Thyroid gland (tissue), 4 donors: ENCODE results near the gene SORT1. TPM values are rescaled to one million over a fixed set of nuclear protein-coding genes. Genes with fewer than 3 reads are reported as not detected.

Source experiments
- DNase-seq, 2 donors: peaks; one replicate each; pipeline ENCODE4 v3.0.0-alpha.2; 2019
- H3K27ac ChIP-seq, 3 donors: fragments of 200-600 bp; sonication (generic); 1 replicate in 2 of 3; 2 replicates in 1 of 3; pipeline ENCODE4 v1.5.1; 2016 to 2019; ENCODE audit warnings: mild to moderate bottlenecking in 1 of 3, moderate library complexity in 1 of 3
- H3K27me3 ChIP-seq: fragments of 200-600 bp; sonication (generic); one replicate; pipeline ENCODE4 v1.5.1; 2019
- H3K36me3 ChIP-seq, 2 donors: fragments of 200-600 bp; sonication (generic); one replicate each; pipeline ENCODE4 v1.5.1; 2016 to 2019
- H3K4me1 ChIP-seq, 2 donors: fragments of 200-600 bp; sonication (generic); one replicate each; pipeline ENCODE4 v1.5.1; 2017 to 2019
- H3K4me3 ChIP-seq, 3 donors: fragments of 200-600 bp; sonication (generic); replicated peaks in 1 of 3; 1 replicate in 2 of 3; 2 replicates in 1 of 3; pipeline ENCODE4 v1.5.1; 2016; ENCODE audit warnings: mild to moderate bottlenecking in 1 of 3
- H3K9me3 ChIP-seq: fragments of 200-600 bp; sonication (generic); one replicate; pipeline ENCODE4 v1.5.1; 2017
- POLR2A ChIP-seq, 2 donors: fragments of 450-650 bp; IDR thresholded peaks; one replicate each; pipeline ENCODE4 v1.6.1; 2017; ENCODE audit warnings: antibody characterized with exemption in 2 of 2, mild to moderate bottlenecking in 2 of 2, moderate library complexity in 1 of 2
- whole genome bisulfite sequencing, 2 donors: methylation state at CpG; one replicate each; pipeline ENCODE4 v1.1.5; 2017; 5-methylcytosine and 5-hydroxymethylcytosine counted together
- intact Hi-C: fragments of 100-400 bp; cut with DNase I; formaldehyde crosslinking; loops from one replicate; pipeline ENCODE4 v1.15.1; 2023
- total RNA-seq, 4 donors: library from RNA; depleted of rRNA; stranded (reverse); fragments of >200 nt; gene quantifications; one replicate each; pipeline ENCODE4 v1.2.3, GENCODE V29; 2016
- TF ChIP-seq, protein P1 (sequence below), 6 experiments: fragments of 200-600 bp in 3 of 6; fragments of 450-650 bp in 3 of 6; sonication (generic) in 3 of 6; IDR thresholded peaks; one replicate each; pipeline ENCODE4 v1.5.1; 2016 to 2019; ENCODE audit warnings: antibody characterized with exemption in 6 of 6, mild to moderate bottlenecking in 2 of 6, inconsistent platforms in 1 of 6, moderate library complexity in 1 of 6

SORT1 gene
- total RNA-seq, 4 donors from 2014 or later = 65.7 to 152 (median 137) TPM

DNA sequence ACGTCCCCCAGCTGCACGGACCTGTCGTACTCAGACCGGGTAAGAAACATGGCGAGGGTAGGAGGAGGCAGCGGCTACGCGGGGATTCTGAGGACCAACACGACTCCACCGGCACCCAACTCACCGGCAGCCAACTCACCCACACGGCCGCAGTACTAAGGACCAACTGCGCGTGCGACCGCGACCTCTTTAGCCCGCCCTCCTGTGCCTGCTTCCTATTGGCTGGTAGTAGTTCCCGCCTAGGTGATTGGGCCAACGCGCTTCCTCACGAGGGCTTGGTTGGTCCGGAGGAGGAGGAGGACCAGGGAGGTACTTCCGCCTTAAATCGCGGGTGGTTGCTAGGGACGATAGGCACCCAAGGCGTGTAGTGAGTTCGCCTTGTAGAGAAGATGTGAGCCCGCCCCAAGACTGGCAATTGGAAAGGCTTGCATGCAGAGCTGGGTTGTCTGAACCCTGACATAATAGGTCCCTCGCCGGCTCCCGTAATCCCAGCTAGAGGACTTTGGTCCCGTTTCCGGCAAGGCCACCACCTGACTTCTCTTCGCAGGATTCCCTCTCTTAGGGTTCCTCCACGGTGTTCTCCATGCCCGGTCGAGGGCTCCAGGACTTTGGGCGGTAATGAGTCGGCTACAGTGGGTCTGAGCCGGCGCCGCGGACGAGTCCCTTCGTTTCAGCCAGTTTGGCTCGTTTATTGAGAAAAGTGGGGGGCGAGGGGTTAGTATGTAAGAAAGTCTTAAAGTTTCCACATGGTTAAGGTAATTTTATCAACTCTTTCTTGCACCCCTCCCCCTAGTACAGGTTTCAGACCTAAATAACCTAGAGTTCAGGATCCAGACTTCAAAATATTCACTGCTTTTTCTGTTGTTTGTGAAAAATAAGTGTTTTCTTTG, 28.8 kb upstream of the SORT1 start, which contains the start of gene PSMA5:
TSS of gene PSMA5 (minus strand) at position 168 of the 890 bp plus-strand sequence. CDS start at position 50, 118 bp downstream.
- H3K9me3 ChIP-seq = no peaks in the 10 kb centered on the region
- peak within 1 kb of the TSS; percentile 45 to 86 (median 70) for H3K4me3 ChIP-seq
- peak; percentile 98 to 99 for DNase-seq
- H3K27ac ChIP-seq = peak within 1 kb of the TSS; percentile 67 to 81 (median 77)
- no peaks in the 10 kb centered on the region for H3K27me3 ChIP-seq
- intact Hi-C loops = loop anchor here (5.0 kb wide), 1 partner anchor 106 kb away; no protein-coding TSS in a partner anchor
- H3K36me3 ChIP-seq = peaks cover 0 to under 1% of the 10 kb centered on the region in 2 donors
- 0 to 1% methylated on average over 19 to 27 of the region's 50 CpGs for whole genome bisulfite sequencing, 2 donors
- H3K4me1 ChIP-seq = peaks cover 18 to 23% of the 10 kb centered on the region in 2 donors
- TF ChIP-seq, protein P1, sequence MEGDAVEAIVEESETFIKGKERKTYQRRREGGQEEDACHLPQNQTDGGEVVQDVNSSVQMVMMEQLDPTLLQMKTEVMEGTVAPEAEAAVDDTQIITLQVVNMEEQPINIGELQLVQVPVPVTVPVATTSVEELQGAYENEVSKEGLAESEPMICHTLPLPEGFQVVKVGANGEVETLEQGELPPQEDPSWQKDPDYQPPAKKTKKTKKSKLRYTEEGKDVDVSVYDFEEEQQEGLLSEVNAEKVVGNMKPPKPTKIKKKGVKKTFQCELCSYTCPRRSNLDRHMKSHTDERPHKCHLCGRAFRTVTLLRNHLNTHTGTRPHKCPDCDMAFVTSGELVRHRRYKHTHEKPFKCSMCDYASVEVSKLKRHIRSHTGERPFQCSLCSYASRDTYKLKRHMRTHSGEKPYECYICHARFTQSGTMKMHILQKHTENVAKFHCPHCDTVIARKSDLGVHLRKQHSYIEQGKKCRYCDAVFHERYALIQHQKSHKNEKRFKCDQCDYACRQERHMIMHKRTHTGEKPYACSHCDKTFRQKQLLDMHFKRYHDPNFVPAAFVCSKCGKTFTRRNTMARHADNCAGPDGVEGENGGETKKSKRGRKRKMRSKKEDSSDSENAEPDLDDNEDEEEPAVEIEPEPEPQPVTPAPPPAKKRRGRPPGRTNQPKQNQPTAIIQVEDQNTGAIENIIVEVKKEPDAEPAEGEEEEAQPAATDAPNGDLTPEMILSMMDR (IDR thresholded peaks at IDR 0.05) = peak in 1 of 6 experiments; percentile 10
- peak in 1 of 2 donors; percentile 79 for TF ChIP-seq POLR2A (IDR thresholded peaks at IDR 0.05)

DNA sequence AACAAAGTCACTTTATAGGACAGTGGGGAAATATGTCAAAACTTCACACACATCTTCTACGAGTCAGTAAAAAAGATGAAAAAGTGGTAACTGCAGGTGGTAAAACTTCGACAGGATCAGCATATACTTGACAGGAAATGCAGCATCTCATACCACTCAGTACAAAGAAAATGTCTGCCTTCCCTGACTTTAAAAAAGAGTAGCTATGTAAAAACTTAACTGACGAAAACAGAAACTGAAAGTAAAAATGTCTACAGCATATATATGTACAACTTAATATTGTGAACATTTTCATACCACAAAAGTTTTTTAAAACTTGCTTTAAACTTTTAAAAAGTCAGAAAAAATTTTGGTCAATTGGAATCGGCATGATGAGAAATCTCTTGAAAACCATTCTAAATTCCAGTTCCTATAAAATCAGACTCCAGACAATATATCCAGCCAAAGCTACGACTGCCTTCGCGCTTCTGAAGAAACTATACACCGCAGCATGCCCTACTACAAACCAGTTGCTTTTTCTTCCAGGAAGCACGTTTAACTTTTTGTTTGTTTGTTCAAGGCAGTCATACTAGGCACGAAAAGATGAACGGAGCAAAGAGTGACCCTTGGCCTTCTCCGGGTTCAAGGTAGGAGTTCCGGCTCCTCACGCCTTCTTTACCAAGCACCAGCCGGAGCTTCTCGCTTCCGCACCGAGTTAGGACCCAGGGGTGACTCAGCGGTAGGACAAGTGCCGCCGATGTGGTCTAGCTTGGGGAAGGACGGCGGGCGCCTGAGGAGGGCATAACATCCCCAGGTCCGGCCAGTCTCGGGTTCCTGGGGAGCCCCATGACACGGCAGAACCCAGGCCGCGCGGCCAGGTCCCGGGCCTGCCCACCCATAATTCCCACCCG, 27.9 kb upstream of the SORT1 start:
- peaks cover 18 to 23% of the 10 kb centered on the region in 2 donors for H3K4me1 ChIP-seq
- no peaks in the 10 kb centered on the region for H3K9me3 ChIP-seq
- intact Hi-C loops = loop anchor here (5.0 kb wide), 1 partner anchor 107 kb away; no protein-coding TSS in a partner anchor
- no peak for TF ChIP-seq POLR2A (IDR thresholded peaks at IDR 0.05)
- TF ChIP-seq, protein P1 (IDR thresholded peaks at IDR 0.05) = no peak
- H3K27ac ChIP-seq = peak overlapping the region in 2 of 3 donors; percentile 20 to 77
- WGBS, 2 donors = 1 to 2% methylated on average over 22 to 31 of the region's 32 CpGs
- H3K36me3 ChIP-seq = peaks cover 7 to 10% of the 10 kb centered on the region in 2 donors
- peak in 1 of 2 donors; percentile 38 for DNase-seq
- peak overlapping the region; percentile 45 to 86 (median 70) for H3K4me3 ChIP-seq
- no peaks in the 10 kb centered on the region for H3K27me3 ChIP-seq

DNA sequence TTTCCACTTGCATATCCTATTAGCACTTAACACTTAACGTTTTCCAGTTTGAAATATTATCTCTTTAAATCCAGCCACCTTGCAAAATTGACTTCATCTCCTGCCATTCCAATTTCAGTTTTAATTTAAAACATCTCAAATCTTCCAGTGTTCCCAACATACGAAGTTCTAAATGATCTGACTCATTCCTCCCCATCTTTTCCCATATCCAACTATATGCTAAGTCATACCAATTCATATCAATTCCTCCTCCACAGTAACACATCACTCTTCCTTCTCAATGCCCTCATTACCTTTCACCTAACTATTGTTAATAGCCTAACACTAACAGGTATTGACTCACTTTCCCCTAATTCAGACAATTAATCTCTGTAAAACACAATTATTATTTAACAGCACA, 25.8 kb upstream of the SORT1 start:
- 77 to 79% methylated on average over 2 of the region's 2 CpGs for WGBS, 2 donors
- peaks cover 12 to 28% of the 10 kb centered on the region in 2 donors for H3K36me3 ChIP-seq
- intact Hi-C loops = no loop called here
- no peak for DNase-seq
- no peaks in the 10 kb centered on the region for H3K27me3 ChIP-seq
- H3K9me3 ChIP-seq = no peaks in the 10 kb centered on the region
- H3K27ac ChIP-seq = no peak overlapping the region
- H3K4me3 ChIP-seq = no peak overlapping the region
- H3K4me1 ChIP-seq = peaks cover 18 to 23% of the 10 kb centered on the region in 2 donors
- no peak for TF ChIP-seq POLR2A (IDR thresholded peaks at IDR 0.05)
- TF ChIP-seq, protein P1 (IDR thresholded peaks at IDR 0.05) = no peak

DNA sequence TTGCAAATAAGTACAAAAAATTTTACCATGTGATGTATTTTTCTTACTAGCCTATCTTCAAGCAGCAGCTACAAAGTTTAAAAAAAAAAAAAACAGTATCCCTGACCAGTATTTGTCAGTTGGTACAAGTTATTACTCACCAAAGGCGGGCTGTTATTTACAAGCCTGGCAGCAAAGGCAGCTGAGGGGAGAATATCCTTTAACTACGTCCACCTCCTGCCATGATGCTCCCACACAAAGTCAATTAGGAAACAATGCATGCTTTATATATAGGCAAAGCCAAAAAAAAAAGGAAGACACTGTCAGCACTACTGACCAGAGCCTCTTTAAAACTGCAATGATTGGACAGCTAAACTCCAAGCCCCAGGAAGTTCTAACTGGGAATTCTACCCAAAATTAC, 14.8 kb upstream of the SORT1 start:
- Histone ChIP-seq H3K36me3 (peaks cover 53 to 71% of the 10 kb centered on the region in 2 donors), H3K27ac (no peak overlapping the region), H3K4me3 (no peak overlapping the region), H3K9me3 (no peaks in the 10 kb centered on the region), H3K4me1 (no peaks in the 10 kb centered on the region), H3K27me3 (no peaks in the 10 kb centered on the region)
- DNase-seq = no peak
- TF ChIP-seq, protein P1 (IDR thresholded peaks at IDR 0.05) = no peak
- TF ChIP-seq POLR2A (IDR thresholded peaks at IDR 0.05) = no peak
- intact Hi-C loops = no loop called here
- 92 to 94% methylated on average over 2 of the region's 2 CpGs for WGBS, 2 donors
